NK-92 (cell line): ENCODE data around the gene JPH2.

Source experiments
- DNase-seq: peaks from one replicate; lab custom pipeline; 2025; ENCODE audit not compliant: unreplicated experiment; lab: John Stamatoyannopoulos, UW

JPH2 gene

GRCh38 chr20:44187772-44188709 lies 1.1 kb upstream of the JPH2 start:
- no peak for DNase-seq

GRCh38 chr20:44186674-44187053 lies 324 bp downstream of the JPH2 start:
- no peak for DNase-seq

GRCh38 chr20:44186201-44186600 lies 787 bp downstream of the JPH2 start:
- no peak for DNase-seq

GRCh38 chr20:44185574-44185973 lies 1.4 kb downstream of the JPH2 start:
- no peak for DNase-seq

GRCh38 chr20:44183282-44183681 lies 3.7 kb downstream of the JPH2 start:
- no peak for DNase-seq

- DNase-seq, result no peak
These were observed 4.1 kb downstream of the JPH2 start for GRCh38 chr20:44182863-44183262.

- no peak for DNase-seq
These were observed 4.7 kb downstream of the JPH2 start for GRCh38 chr20:44182135-44182765.

GRCh38 chr20:44181611-44182010 lies 5.4 kb downstream of the JPH2 start:
- DNase-seq, result no peak

- no peak for DNase-seq
These were observed 6.2 kb downstream of the JPH2 start for GRCh38 chr20:44180814-44181213.

GRCh38 chr20:44176833-44177534 lies 10.0 kb downstream of the JPH2 start:
- no peak for DNase-seq

GRCh38 chr20:44174996-44175765 lies 11.8 kb downstream of the JPH2 start:
- no peak for DNase-seq

- no peak for DNase-seq
These were observed 13.1 kb downstream of the JPH2 start for GRCh38 chr20:44173846-44174245.

- DNase-seq, result no peak
These were observed 13.9 kb downstream of the JPH2 start for GRCh38 chr20:44173116-44173515.

GRCh38 chr20:44172572-44172950 lies 14.4 kb downstream of the JPH2 start:
- DNase-seq, result no peak

- no peak for DNase-seq
These were observed 15.0 kb downstream of the JPH2 start for GRCh38 chr20:44171775-44172571.

- DNase-seq, result no peak
These were observed 16.1 kb downstream of the JPH2 start for GRCh38 chr20:44170816-44171410.

GRCh38 chr20:44167736-44168135 lies 19.3 kb downstream of the JPH2 start:
- DNase-seq, result no peak

- no peak for DNase-seq
These were observed 20.5 kb downstream of the JPH2 start for GRCh38 chr20:44166477-44166876.

GRCh38 chr20:44166008-44166407 lies 21.0 kb downstream of the JPH2 start:
- DNase-seq, result no peak

- no peak for DNase-seq
These were observed 26.9 kb downstream of the JPH2 start for GRCh38 chr20:44160133-44160532.
